Measurements from ENCODE around the gene STMN1.

Gene STMN1

GRCh38 chr1:25878690-25879089 is 27.5 kb downstream of the STMN1 start:
- Histone ChIP-seq H3K36me3 (no peaks in the 10 kb centered on the region), H3K9me3 (no peaks in the 10 kb centered on the region), H3K27me3 (no peaks in the 10 kb centered on the region), H3K27ac (no peak overlapping the region), H3K4me3 (ENCODE audit: low read depth in 1 of 2, low read length in 1 of 2) (no peak overlapping the region), H3K4me1 (ENCODE audit: control insufficient read depth in 1 of 2, insufficient read depth in 1 of 2, low read depth in 1 of 2, low read length in 1 of 2) (peaks cover 31% of the 10 kb centered on the region in 2 experiments)
- TF ChIP-seq CTCF (IDR thresholded peaks at IDR 0.05): no peak

GRCh38 chr1:25877155-25877554 is 29.1 kb downstream of the STMN1 start:
- Histone ChIP-seq H3K27me3 (no peaks in the 10 kb centered on the region), H3K9me3 (no peaks in the 10 kb centered on the region), H3K4me3 (ENCODE audit: low read depth in 1 of 2, low read length in 1 of 2) (no peak overlapping the region), H3K27ac (no peak overlapping the region), H3K36me3 (no peaks in the 10 kb centered on the region), H3K4me1 (ENCODE audit: control insufficient read depth in 1 of 2, insufficient read depth in 1 of 2, low read depth in 1 of 2, low read length in 1 of 2) (peaks cover 44 to 46% of the 10 kb centered on the region in 2 experiments)
- TF ChIP-seq CTCF (IDR thresholded peaks at IDR 0.05): no peak

GRCh38 chr1:25876693-25877077 is 29.5 kb downstream of the STMN1 start:
- no peak for TF ChIP-seq CTCF (IDR thresholded peaks at IDR 0.05)
- Histone ChIP-seq H3K4me3 (ENCODE audit: low read depth in 1 of 2, low read length in 1 of 2) (no peak overlapping the region), H3K36me3 (no peaks in the 10 kb centered on the region), H3K27ac (peak overlapping the region; percentile 74), H3K27me3 (no peaks in the 10 kb centered on the region), H3K9me3 (no peaks in the 10 kb centered on the region), H3K4me1 (ENCODE audit: control insufficient read depth in 1 of 2, insufficient read depth in 1 of 2, low read depth in 1 of 2, low read length in 1 of 2) (peaks cover 46 to 50% of the 10 kb centered on the region in 2 experiments)

- Histone ChIP-seq H3K27ac (peak overlapping the region; percentile 74), H3K4me1 (ENCODE audit: control insufficient read depth in 1 of 2, insufficient read depth in 1 of 2, low read depth in 1 of 2, low read length in 1 of 2) (peaks cover 52 to 56% of the 10 kb centered on the region in 2 experiments)
Observed at GRCh38 chr1:25875856-25876692, 30.1 kb downstream of the STMN1 start.

GRCh38 chr1:25875154-25875855 is 30.9 kb downstream of the STMN1 start, which contains the start of gene PAQR7:
PAQR7 (minus strand) TSS chr1:25875708; CDS start chr1:25863839, 11,869 bp downstream.
- peak within 1 kb of the TSS; percentile 74 for H3K27ac ChIP-seq
- no peaks in the 10 kb centered on the region for H3K9me3 ChIP-seq
- no peaks in the 10 kb centered on the region for H3K27me3 ChIP-seq
- H3K4me1 ChIP-seq (ENCODE audit: control insufficient read depth in 1 of 2, insufficient read depth in 1 of 2, low read depth in 1 of 2, low read length in 1 of 2): peaks cover 59 to 64% of the 10 kb centered on the region in 2 experiments
- peak; percentile 3 for TF ChIP-seq CTCF (IDR thresholded peaks at IDR 0.05)
- H3K36me3 ChIP-seq: no peaks in the 10 kb centered on the region
- H3K4me3 ChIP-seq (ENCODE audit: low read depth in 1 of 2, low read length in 1 of 2): peak within 1 kb of the TSS; percentile 65 to 83

More at GRCh38 chr1:25875856-25876692, 30.1 kb downstream of the STMN1 start:
- TF ChIP-seq CTCF (IDR thresholded peaks at IDR 0.05): no peak
- no peaks in the 10 kb centered on the region for H3K27me3 ChIP-seq
- H3K4me3 ChIP-seq (ENCODE audit: low read depth in 1 of 2, low read length in 1 of 2): peak overlapping the region; percentile 65 to 83
- H3K9me3 ChIP-seq: no peaks in the 10 kb centered on the region
- H3K36me3 ChIP-seq: no peaks in the 10 kb centered on the region

All from neutrophil (primary cell).